Trophoblast cell (in vitro differentiated cells and primary cell): ENCODE results near the gene SLC22A24.

ENCODE experiments used
- DNase-seq, 2 donors: peaks; one replicate each; pipeline ENCODE4 v3.0.0-alpha.2; 2016
- H2AFZ ChIP-seq: 2 replicates; pipeline ENCODE4 v1.6.1; 2013; ENCODE audit warnings: low read length, moderate library complexity, mild to moderate bottlenecking; ENCODE audit not compliant: insufficient read depth, poor library complexity
- H2AK5ac ChIP-seq: 2 replicates; pipeline ENCODE4 v1.6.1; 2013; ENCODE audit warnings: mild to moderate bottlenecking, low read length
- H2BK120ac ChIP-seq: 2 replicates; pipeline ENCODE4 v1.6.1; 2013; ENCODE audit warnings: low read length, mild to moderate bottlenecking, moderate library complexity; ENCODE audit not compliant: insufficient read depth, poor library complexity
- H2BK12ac ChIP-seq: 2 replicates; pipeline ENCODE4 v1.6.1; 2013; ENCODE audit warnings: mild to moderate bottlenecking, low read length, moderate library complexity
- H2BK5ac ChIP-seq: 2 replicates; pipeline ENCODE4 v1.6.1; 2013; ENCODE audit warnings: low read length, low read depth, moderate library complexity, mild to moderate bottlenecking; ENCODE audit not compliant: poor library complexity
- H3K14ac ChIP-seq: 2 replicates; pipeline ENCODE4 v1.6.1; 2013; ENCODE audit warnings: mild to moderate bottlenecking, low read length
- H3K18ac ChIP-seq: 2 replicates; pipeline ENCODE4 v1.6.1; 2013; ENCODE audit warnings: mild to moderate bottlenecking, low read length
- H3K23ac ChIP-seq: 2 replicates; pipeline ENCODE4 v1.6.1; 2013; ENCODE audit warnings: low read length
- H3K27ac ChIP-seq: 2 replicates; pipeline ENCODE4 v1.5.1; 2013; ENCODE audit warnings: low read depth, mild to moderate bottlenecking, inconsistent platforms, low read length, moderate library complexity
- H3K27me3 ChIP-seq: 2 replicates; pipeline ENCODE4 v1.6.1; 2013; ENCODE audit warnings: inconsistent platforms, mild to moderate bottlenecking, low read length, moderate library complexity; ENCODE audit not compliant: insufficient read depth
- H3K36me3 ChIP-seq, 2 experiments: 1 replicate in 1 of 2; 2 replicates in 1 of 2; pipeline ENCODE4 v1.6.1; 2013; ENCODE audit warnings: low read length in 2 of 2, mild to moderate bottlenecking in 2 of 2, moderate library complexity in 1 of 2; ENCODE audit not compliant: insufficient read depth in 2 of 2, control insufficient read depth in 1 of 2
- H3K4ac ChIP-seq: 2 replicates; pipeline ENCODE4 v1.6.1; 2013; ENCODE audit warnings: low read depth, mild to moderate bottlenecking, low read length, moderate library complexity
- H3K4me1 ChIP-seq, 2 experiments: 1 replicate in 1 of 2; 2 replicates in 1 of 2; pipeline ENCODE4 v1.6.1; 2013; ENCODE audit warnings: low read length in 2 of 2, mild to moderate bottlenecking in 2 of 2, moderate library complexity in 1 of 2; ENCODE audit not compliant: insufficient read depth in 2 of 2, control insufficient read depth in 1 of 2
- H3K4me2 ChIP-seq: 2 replicates; pipeline ENCODE4 v1.6.1; 2013; ENCODE audit warnings: inconsistent platforms, mild to moderate bottlenecking, low read length, moderate library complexity
- H3K4me3 ChIP-seq: 2 replicates; pipeline ENCODE4 v1.5.1; 2013; ENCODE audit warnings: mild to moderate bottlenecking, low read depth, low read length, inconsistent platforms
- H3K79me1 ChIP-seq: one replicate; pipeline ENCODE4 v1.6.1; 2013; ENCODE audit warnings: low read length
- H3K79me2 ChIP-seq: 2 replicates; pipeline ENCODE4 v1.6.1; 2013; ENCODE audit warnings: low read length, mild to moderate bottlenecking; ENCODE audit not compliant: control insufficient read depth, insufficient read depth, poor library complexity
- H3K9ac ChIP-seq: 2 replicates; pipeline ENCODE4 v1.6.1; 2013; ENCODE audit warnings: mild to moderate bottlenecking, low read length
- H3K9me3 ChIP-seq: 2 replicates; pipeline ENCODE4 v1.6.1; 2013; ENCODE audit warnings: low read depth, mild to moderate bottlenecking, control low read depth, inconsistent platforms, low read length; ENCODE audit not compliant: insufficient read depth
- H4K12ac ChIP-seq: 2 replicates; pipeline ENCODE4 v1.6.1; 2013; ENCODE audit warnings: low read depth, mild to moderate bottlenecking, low read length, moderate library complexity
- H4K8ac ChIP-seq: 2 replicates; pipeline ENCODE4 v1.6.1; 2013; ENCODE audit warnings: low read depth, mild to moderate bottlenecking, low read length, moderate library complexity
- H4K91ac ChIP-seq: one replicate; pipeline ENCODE4 v1.6.1; 2013; ENCODE audit warnings: low read depth, mild to moderate bottlenecking, low read length, moderate library complexity
- WGBS: extraction: QIAGEN DNeasy Blood & Tissue Kit; methylation state at CpG from one replicate; pipeline ENCODE4 v1.1.7; 2013; ENCODE audit warnings: missing lambda C conversion rate; ENCODE audit not compliant: insufficient read length, insufficient coverage; ENCODE audit errors: extremely low coverage; 5-methylcytosine and 5-hydroxymethylcytosine counted together

The SLC22A24 gene

DNA sequence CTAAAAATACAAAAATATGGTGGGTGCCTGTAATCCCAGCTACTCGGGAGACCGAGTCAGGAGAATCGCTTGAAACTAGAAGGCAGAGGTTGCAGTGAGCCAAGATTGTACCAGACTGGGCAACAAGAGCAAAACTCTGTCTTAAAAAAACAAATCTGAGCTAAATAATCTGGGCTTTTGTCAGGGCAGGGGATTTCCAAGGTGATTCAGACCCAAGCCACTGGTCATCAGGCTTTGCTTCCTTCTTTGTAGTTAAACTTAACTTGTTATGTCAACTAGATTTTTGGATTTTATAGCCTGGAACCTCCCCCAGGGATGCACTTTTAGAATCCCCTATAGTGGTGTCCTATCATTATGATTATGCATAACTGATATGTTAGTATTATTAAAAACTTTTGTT is 101.4 kb downstream of the SLC22A24 start:
- H3K4me3 ChIP-seq, result no peak overlapping the region
- H2BK5ac ChIP-seq, result no peak overlapping the region
- WGBS, result no CpG with 5 or more reads among the region's 3 CpGs
- H3K4me1 ChIP-seq, result no peaks in the 10 kb centered on the region
- no peak overlapping the region for H2BK12ac ChIP-seq
- H4K91ac ChIP-seq, result no peak overlapping the region
- H4K8ac ChIP-seq, result no peak overlapping the region
- no peak overlapping the region for H2AK5ac ChIP-seq
- H3K79me2 ChIP-seq, result no peaks in the 10 kb centered on the region
- no peak overlapping the region for H3K23ac ChIP-seq
- no peak overlapping the region for H3K4ac ChIP-seq
- no peak overlapping the region for H4K12ac ChIP-seq
- H3K79me1 ChIP-seq, result no peaks in the 10 kb centered on the region
- no peak overlapping the region for H2AFZ ChIP-seq
- H3K9ac ChIP-seq, result no peak overlapping the region
- no peak overlapping the region for H2BK120ac ChIP-seq
- DNase-seq, result no peak
- H3K18ac ChIP-seq, result no peak overlapping the region
- H3K27me3 ChIP-seq, result no peaks in the 10 kb centered on the region
- no peak overlapping the region for H3K27ac ChIP-seq
- peaks cover 4% of the 10 kb centered on the region for H3K9me3 ChIP-seq
- H3K4me2 ChIP-seq, result no peak overlapping the region
- no peaks in the 10 kb centered on the region for H3K36me3 ChIP-seq
- H3K14ac ChIP-seq, result no peak overlapping the region

DNA sequence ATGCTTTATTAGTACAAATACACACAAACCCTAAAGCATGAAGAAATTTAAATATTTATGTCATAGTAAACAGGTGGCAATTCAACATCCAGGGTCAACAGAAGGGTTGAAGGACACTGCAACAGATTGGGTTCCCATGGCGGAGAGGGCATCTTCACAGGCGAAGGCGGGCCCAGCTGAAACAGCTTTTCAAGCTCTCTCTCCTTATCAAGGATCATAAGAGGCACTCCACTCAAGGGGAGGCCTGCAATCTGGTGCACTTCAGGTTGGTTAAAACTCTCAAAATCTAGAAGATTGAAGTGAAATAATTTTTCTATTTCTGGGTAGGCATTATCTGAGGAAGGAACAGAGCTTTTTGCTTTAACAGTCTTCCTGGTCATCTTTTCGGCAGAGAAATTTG is 111.6 kb downstream of the SLC22A24 start:
- Histone ChIP-seq H3K23ac (no peak overlapping the region), H3K36me3 (no peaks in the 10 kb centered on the region), H3K4me2 (no peak overlapping the region), H3K27me3 (no peaks in the 10 kb centered on the region), H3K4ac (no peak overlapping the region), H3K79me2 (no peaks in the 10 kb centered on the region), H2BK120ac (no peak overlapping the region), H3K79me1 (no peaks in the 10 kb centered on the region), H3K14ac (no peak overlapping the region), H2AK5ac (no peak overlapping the region), H3K9me3 (no peaks in the 10 kb centered on the region), H4K91ac (no peak overlapping the region), H3K9ac (no peak overlapping the region), H2BK12ac (no peak overlapping the region), H2BK5ac (no peak overlapping the region), H3K27ac (no peak overlapping the region), H3K4me1 (no peaks in the 10 kb centered on the region), H3K18ac (no peak overlapping the region), H4K8ac (no peak overlapping the region), H3K4me3 (no peak overlapping the region), H4K12ac (no peak overlapping the region), H2AFZ (no peak overlapping the region)
- WGBS, result no CpG with 5 or more reads among the region's 4 CpGs
- DNase-seq, result no peak
